SK-N-SH treated with all-trans-retinoic acid at 6 μM for 48 hours (cell line): ENCODE data around the gene TOR2A.

Source experiments
- ARNTL ChIP-seq: fragments of 450-650 bp; formaldehyde crosslinking; IDR thresholded peaks from 2 replicates; pipeline ENCODE4 v1.5.0; 2020; ENCODE audit warnings: low read depth, mild to moderate bottlenecking, moderate library complexity, borderline replicate concordance
- ZC3H10 ChIP-seq: fragments of 250-450 bp; sonication (Bioruptor Pico); IDR thresholded peaks from 2 replicates; pipeline ENCODE4 v1.5.1; 2021; ENCODE audit warnings: mild to moderate bottlenecking, moderate library complexity

DNA sequence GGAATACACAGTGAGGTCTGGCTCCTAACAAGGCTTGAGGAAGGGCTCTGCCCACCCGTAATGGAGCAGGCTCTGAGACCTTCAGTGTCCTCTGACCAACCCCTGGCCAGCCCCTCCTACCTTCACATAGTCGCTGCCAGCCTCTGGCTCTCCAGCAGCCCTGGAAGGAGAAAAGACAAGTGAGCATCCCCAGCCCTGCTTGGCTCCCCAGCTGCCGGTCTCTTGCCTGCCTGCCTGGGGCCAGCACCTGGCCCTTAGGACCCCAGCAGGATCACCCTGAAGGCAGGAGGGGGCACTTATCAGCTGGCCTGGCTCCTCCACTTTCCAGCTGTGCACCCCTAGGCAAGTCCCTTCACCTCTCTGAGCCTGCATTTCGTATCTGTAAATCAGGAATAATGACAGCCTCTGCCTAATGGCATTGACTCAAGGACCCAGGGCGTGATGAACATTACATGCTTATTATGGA lies 26.4 kb upstream of the TOR2A start:
- TF ChIP-seq ZC3H10 (CRISPR knock-in tag) (no peak), ARNTL (CRISPR knock-in tag) (no peak)
